Lower leg skin (tissue), 4 donors: Measurements from ENCODE around the gene VGF. TPM values are rescaled to one million over a fixed set of nuclear protein-coding genes. Genes with fewer than 3 reads are reported as not detected.

Experiments used
- DNase-seq, 2 donors: peaks; one replicate each; pipeline ENCODE4 v3.0.0-alpha.2; 2019; ENCODE audit warnings: low spot score in 2 of 2
- H3K4me3 ChIP-seq: fragments of 200-600 bp; sonication (generic); 2 replicates; pipeline ENCODE4 v1.5.1; 2017; ENCODE audit warnings: mild to moderate bottlenecking, low read depth; ENCODE audit not compliant: poor library complexity, severe bottlenecking
- POLR2A ChIP-seq, 2 donors: fragments of 450-650 bp; IDR thresholded peaks; one replicate each; pipeline ENCODE4 v1.6.1; 2016 to 2017; ENCODE audit warnings: antibody characterized with exemption in 2 of 2, mild to moderate bottlenecking in 1 of 2, moderate library complexity in 1 of 2
- WGBS, 2 donors: methylation state at CpG; one replicate each; pipeline ENCODE4 v1.1.5; 2018; 5-methylcytosine and 5-hydroxymethylcytosine counted together
- intact Hi-C: fragments of 100-400 bp; cut with DNase I; formaldehyde crosslinking; loops from one replicate; pipeline ENCODE4 v1.15.0; 2023; ENCODE audit warnings: low total_unique reads
- total RNA-seq, 4 donors: library from RNA; depleted of rRNA; stranded (reverse); fragments of >200 nt; gene quantifications; one replicate each; pipeline ENCODE4 v1.1.0, GENCODE V29; 2016
- TF ChIP-seq, protein P1 (sequence below), 3 donors: fragments of 450-650 bp; IDR thresholded peaks; one replicate each; pipeline ENCODE4 v1.5.1; 2016; ENCODE audit warnings: antibody characterized with exemption in 3 of 3, mild to moderate bottlenecking in 3 of 3, moderate library complexity in 2 of 3

The VGF gene
- total RNA-seq, 4 donors from 2014 or later: 0.91 to 6.3 (median 2.5) TPM; not detected in 1

DNA sequence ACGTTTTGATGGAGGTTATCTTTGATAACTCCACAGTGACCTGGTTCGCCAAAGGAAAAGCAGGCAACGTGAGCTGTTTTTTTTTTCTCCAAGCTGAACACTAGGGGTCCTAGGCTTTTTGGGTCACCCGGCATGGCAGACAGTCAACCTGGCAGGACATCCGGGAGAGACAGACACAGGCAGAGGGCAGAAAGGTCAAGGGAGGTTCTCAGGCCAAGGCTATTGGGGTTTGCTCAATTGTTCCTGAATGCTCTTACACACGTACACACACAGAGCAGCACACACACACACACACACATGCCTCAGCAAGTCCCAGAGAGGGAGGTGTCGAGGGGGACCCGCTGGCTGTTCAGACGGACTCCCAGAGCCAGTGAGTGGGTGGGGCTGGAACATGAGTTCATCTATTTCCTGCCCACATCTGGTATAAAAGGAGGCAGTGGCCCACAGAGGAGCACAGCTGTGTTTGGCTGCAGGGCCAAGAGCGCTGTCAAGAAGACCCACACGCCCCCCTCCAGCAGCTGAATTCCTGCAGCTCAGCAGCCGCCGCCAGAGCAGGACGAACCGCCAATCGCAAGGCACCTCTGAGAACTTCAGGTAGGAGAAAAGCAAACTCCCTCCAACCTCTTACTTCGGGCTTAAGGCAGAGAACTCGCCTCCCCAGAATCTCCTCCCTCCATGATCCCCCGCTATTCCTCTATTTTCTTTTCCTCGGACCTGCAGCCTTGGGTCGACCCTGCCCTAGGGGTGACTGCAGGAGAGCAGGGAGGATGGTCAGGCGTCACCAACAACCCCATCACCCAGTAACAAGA lies 38.5 kb downstream of the VGF start, which contains the start of gene SERPINE1:
SERPINE1 (plus strand) TSS at position 454 of the 809 bp plus-strand sequence. CDS start 1,290 bp downstream, outside the sequence.
- 3 to 4% methylated on average over 22 of the region's 22 CpGs for WGBS, 2 donors
- TF ChIP-seq, protein P1, sequence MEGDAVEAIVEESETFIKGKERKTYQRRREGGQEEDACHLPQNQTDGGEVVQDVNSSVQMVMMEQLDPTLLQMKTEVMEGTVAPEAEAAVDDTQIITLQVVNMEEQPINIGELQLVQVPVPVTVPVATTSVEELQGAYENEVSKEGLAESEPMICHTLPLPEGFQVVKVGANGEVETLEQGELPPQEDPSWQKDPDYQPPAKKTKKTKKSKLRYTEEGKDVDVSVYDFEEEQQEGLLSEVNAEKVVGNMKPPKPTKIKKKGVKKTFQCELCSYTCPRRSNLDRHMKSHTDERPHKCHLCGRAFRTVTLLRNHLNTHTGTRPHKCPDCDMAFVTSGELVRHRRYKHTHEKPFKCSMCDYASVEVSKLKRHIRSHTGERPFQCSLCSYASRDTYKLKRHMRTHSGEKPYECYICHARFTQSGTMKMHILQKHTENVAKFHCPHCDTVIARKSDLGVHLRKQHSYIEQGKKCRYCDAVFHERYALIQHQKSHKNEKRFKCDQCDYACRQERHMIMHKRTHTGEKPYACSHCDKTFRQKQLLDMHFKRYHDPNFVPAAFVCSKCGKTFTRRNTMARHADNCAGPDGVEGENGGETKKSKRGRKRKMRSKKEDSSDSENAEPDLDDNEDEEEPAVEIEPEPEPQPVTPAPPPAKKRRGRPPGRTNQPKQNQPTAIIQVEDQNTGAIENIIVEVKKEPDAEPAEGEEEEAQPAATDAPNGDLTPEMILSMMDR (IDR thresholded peaks at IDR 0.05): peak in 1 of 3 donors; percentile 82
- no peak for TF ChIP-seq POLR2A (IDR thresholded peaks at IDR 0.05)
- intact Hi-C loops: no loop called here
- DNase-seq: peak; percentile 92 to 97
- H3K4me3 ChIP-seq: no peak within 1 kb of the TSS

DNA sequence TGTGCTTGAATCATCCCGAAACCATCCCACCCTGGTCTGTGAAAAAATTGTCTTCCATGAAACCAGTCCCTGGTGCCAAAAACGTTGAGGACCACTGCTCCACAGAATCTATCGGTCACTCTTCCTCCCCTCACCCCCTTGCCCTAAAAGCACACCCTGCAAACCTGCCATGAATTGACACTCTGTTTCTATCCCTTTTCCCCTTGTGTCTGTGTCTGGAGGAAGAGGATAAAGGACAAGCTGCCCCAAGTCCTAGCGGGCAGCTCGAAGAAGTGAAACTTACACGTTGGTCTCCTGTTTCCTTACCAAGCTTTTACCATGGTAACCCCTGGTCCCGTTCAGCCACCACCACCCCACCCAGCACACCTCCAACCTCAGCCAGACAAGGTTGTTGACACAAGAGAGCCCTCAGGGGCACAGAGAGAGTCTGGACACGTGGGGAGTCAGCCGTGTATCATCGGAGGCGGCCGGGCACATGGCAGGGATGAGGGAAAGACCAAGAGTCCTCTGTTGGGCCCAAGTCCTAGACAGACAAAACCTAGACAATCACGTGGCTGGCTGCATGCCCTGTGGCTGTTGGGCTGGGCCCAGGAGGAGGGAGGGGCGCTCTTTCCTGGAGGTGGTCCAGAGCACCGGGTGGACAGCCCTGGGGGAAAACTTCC lies 39.2 kb downstream of the VGF start:
- H3K4me3 ChIP-seq: no peak overlapping the region
- no peak for TF ChIP-seq POLR2A (IDR thresholded peaks at IDR 0.05)
- TF ChIP-seq, protein P1 (IDR thresholded peaks at IDR 0.05): peak in 1 of 3 donors; percentile 89
- 20 to 24% methylated on average over 15 of the region's 15 CpGs for WGBS, 2 donors
- intact Hi-C loops: no loop called here
- peak; percentile 38 to 92 for DNase-seq

DNA sequence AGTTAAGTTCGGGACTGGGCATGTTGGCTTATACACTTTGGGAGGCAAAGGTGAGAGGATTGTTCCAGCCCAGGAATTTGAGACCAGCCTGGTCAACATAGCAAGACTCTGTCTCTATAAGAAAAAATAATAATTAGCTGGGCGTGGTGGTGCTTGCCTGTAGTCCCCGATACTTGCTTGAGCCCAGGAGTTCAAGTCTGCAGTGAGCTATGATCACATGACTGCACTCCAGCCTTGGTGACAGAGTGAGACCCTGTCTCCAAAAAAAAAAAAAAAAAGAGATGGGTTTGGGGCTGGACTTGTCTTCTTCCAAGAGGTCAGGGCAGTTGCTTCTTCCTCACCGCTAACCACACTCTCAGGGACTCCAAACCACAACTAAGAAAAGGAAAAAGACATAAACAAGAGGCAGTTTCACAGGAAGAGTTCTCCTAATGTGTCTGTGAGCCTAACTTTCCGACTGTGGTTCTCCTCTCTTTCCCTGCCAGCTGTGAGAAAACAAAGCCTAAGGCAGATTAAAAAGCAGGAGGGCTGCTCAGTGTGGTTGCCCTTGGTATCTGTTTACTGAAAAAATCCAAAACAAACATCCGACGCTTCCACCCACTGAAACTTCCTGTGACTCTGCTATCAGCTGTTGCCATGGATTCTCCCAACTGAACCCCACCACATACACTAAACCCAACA lies 40.9 kb downstream of the VGF start:
- H3K4me3 ChIP-seq: no peak overlapping the region
- 21 to 28% methylated on average over 7 of the region's 7 CpGs for WGBS, 2 donors
- DNase-seq: no peak
- TF ChIP-seq POLR2A (IDR thresholded peaks at IDR 0.05): no peak
- TF ChIP-seq, protein P1 (IDR thresholded peaks at IDR 0.05): no peak
- intact Hi-C loops: no loop called here

DNA sequence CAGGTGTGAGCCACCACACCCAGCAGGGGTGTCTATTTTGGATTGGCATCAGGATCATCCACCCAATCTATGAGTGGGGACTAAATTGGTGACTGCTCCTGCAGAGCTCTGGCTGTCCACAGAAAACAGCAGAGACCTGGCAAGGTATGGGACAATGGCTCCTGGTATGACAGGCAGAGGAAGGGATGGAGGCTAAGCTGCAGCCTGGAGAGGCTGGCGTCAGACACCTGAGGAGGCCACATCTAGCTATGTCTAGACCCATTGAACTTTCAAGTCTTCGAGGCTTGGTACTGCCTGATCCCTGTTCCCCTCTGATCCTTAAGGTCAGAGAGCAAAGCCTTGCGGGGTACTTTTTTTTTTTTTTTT lies 41.7 kb downstream of the VGF start:
- no peak for TF ChIP-seq POLR2A (IDR thresholded peaks at IDR 0.05)
- TF ChIP-seq, protein P1 (IDR thresholded peaks at IDR 0.05): no peak
- WGBS, 2 donors: 84 to 95% methylated on average over 3 of the region's 3 CpGs
- H3K4me3 ChIP-seq: no peak overlapping the region
- no peak for DNase-seq
- intact Hi-C loops: no loop called here

DNA sequence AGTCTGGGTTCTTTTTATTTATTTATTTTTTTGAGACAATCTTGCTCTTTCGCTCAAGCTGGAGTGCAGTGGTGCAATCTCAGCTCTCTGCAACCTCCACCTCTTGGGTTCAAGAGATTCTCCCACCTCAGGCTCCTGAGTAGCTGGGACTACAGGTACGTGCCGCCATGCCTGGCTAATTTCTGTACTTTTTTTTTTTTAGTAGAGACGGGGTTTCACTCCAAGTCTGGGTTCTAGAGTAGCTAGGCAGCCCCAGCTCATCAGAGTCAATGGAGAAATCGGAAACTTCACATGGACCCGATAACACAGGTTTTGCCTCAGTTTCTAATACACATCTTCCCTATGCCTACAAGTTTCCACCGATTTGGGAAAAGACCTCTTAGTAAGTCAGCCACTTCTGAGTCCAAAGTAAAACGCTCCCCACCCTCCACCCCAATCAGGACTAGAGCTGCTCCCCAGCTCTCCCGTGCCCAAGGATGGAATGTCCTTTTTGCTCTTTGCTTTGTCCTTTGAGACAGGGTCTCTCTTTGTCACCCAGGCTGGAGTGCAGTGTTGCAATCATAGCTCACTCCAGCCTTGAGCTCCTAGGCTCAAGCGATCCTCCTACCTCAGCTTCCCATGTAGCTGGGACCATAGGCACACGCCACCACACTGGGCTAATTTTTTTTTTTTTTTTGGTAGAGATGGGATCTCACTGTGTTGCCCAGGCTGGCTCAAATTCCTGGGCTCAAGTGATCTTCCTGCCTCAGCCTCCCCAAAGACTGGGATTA lies 42.3 kb downstream of the VGF start:
- H3K4me3 ChIP-seq: no peak overlapping the region

More for the DNA sequence above, 42.3 kb downstream of the VGF start:
- WGBS, 2 donors: 92 to 95% methylated on average over 11 of the region's 11 CpGs
- TF ChIP-seq POLR2A (IDR thresholded peaks at IDR 0.05): no peak
- TF ChIP-seq, protein P1 (IDR thresholded peaks at IDR 0.05): no peak
- no peak for DNase-seq
- intact Hi-C loops: no loop called here
